ENCODE data around the gene HPGDS.
"Not testable (repeated sequence)": the region's sequence is repeated elsewhere in the genome, so short reads cannot be mapped to it uniquely, and the experiment has no call there.

Gene HPGDS

GRCh38 chr4:94333866-94334265 is 8.8 kb downstream of the HPGDS start:
- no peak overlapping the region for H3K4me3 ChIP-seq (ENCODE audit: control insufficient read depth, low read depth, low read length)
- no peak for TF ChIP-seq CTCF (IDR thresholded peaks at IDR 0.05; ENCODE audit: control insufficient read depth, insufficient read depth, low read depth, low read length, missing control alignments)
- DNase-seq (ENCODE audit: low read depth) = no peak

- TF ChIP-seq CTCF (IDR thresholded peaks at IDR 0.05; ENCODE audit: control insufficient read depth, insufficient read depth, low read depth, low read length, missing control alignments) = peak; percentile 44
- DNase-seq (ENCODE audit: low read depth) = no peak
- no peak overlapping the region for H3K4me3 ChIP-seq (ENCODE audit: control insufficient read depth, low read depth, low read length)
These were observed 9.5 kb downstream of the HPGDS start for GRCh38 chr4:94332983-94333590.

GRCh38 chr4:94329933-94330332 is 12.7 kb downstream of the HPGDS start:
- H3K4me3 ChIP-seq (ENCODE audit: control insufficient read depth, low read depth, low read length) = no peak overlapping the region
- DNase-seq (ENCODE audit: low read depth) = no peak
- no peak for TF ChIP-seq CTCF (IDR thresholded peaks at IDR 0.05; ENCODE audit: control insufficient read depth, insufficient read depth, low read depth, low read length, missing control alignments)

GRCh38 chr4:94325835-94326234 is 16.8 kb downstream of the HPGDS start:
- no peak overlapping the region for H3K4me3 ChIP-seq (ENCODE audit: control insufficient read depth, low read depth, low read length)
- no peak for TF ChIP-seq CTCF (IDR thresholded peaks at IDR 0.05; ENCODE audit: control insufficient read depth, insufficient read depth, low read depth, low read length, missing control alignments)
- DNase-seq (ENCODE audit: low read depth) = no peak

- H3K4me3 ChIP-seq (ENCODE audit: control insufficient read depth, low read depth, low read length); DNase-seq (ENCODE audit: low read depth): not testable (repeated sequence)
These were observed 22.7 kb downstream of the HPGDS start for GRCh38 chr4:94319927-94320326.

- no peak for DNase-seq (ENCODE audit: low read depth)
- no peak overlapping the region for H3K4me3 ChIP-seq (ENCODE audit: control insufficient read depth, low read depth, low read length)
- TF ChIP-seq CTCF (IDR thresholded peaks at IDR 0.05; ENCODE audit: control insufficient read depth, insufficient read depth, low read depth, low read length, missing control alignments) = no peak
These were observed 35.3 kb downstream of the HPGDS start for GRCh38 chr4:94307231-94307871.

- H3K4me3 ChIP-seq (ENCODE audit: control insufficient read depth, low read depth, low read length) = no peak overlapping the region
- no peak for TF ChIP-seq CTCF (IDR thresholded peaks at IDR 0.05; ENCODE audit: control insufficient read depth, insufficient read depth, low read depth, low read length, missing control alignments)
- no peak for DNase-seq (ENCODE audit: low read depth)
These were observed 35.9 kb downstream of the HPGDS start for GRCh38 chr4:94306713-94307112.
